Kidney (tissue), 14 donors: ENCODE data around the gene CALU. TPM values are rescaled to one million over a fixed set of nuclear protein-coding genes. Genes with fewer than 3 reads are reported as not detected.

Experiments used
- DNase-seq, 5 donors: peaks; one replicate each; pipeline ENCODE4 v3.0.0-alpha.2; 2013 to 2020
- FAIRE-seq: peaks from 2 replicates; lab custom pipeline; 2012; peaks lifted over from hg19 to GRCh38; lab: Jason Lieb, UNC
- H3K27ac ChIP-seq, 2 donors: one replicate each; pipeline ENCODE4 v1.7.0; 2013; ENCODE audit warnings: low read depth in 2 of 2, low read length in 2 of 2, inconsistent platforms in 1 of 2
- H3K27me3 ChIP-seq: one replicate; pipeline ENCODE4 v1.7.1; 2013; ENCODE audit warnings: low read length, inconsistent platforms; ENCODE audit not compliant: control insufficient read depth, insufficient read depth
- H3K36me3 ChIP-seq, 3 donors: one replicate each; pipeline versions ENCODE4 v1.7.0 to v1.7.1; 2013; ENCODE audit warnings: low read length in 3 of 3, control low read depth in 1 of 3, inconsistent platforms in 1 of 3; ENCODE audit not compliant: insufficient read depth in 3 of 3, control insufficient read depth in 2 of 3
- H3K4me1 ChIP-seq, 3 donors: one replicate each; pipeline versions ENCODE4 v1.7.0 to v1.7.1; 2013; ENCODE audit warnings: low read length in 3 of 3, inconsistent platforms in 1 of 3, low read depth in 1 of 3; ENCODE audit not compliant: control insufficient read depth in 2 of 3, insufficient read depth in 2 of 3
- H3K4me3 ChIP-seq, 3 donors: one replicate each; pipeline versions ENCODE4 v1.7.0 to v1.8.1; 2013; ENCODE audit warnings: low read length in 3 of 3, control low read depth in 1 of 3, inconsistent platforms in 1 of 3
- H3K9ac ChIP-seq, 3 donors: one replicate each; pipeline versions ENCODE4 v1.7.0 to v1.7.1; 2013; ENCODE audit warnings: low read length in 3 of 3, control low read depth in 1 of 3, inconsistent platforms in 1 of 3
- H3K9me3 ChIP-seq, 3 donors: one replicate each; pipeline versions ENCODE4 v1.7.0 to v1.7.1; 2013; ENCODE audit warnings: low read length in 3 of 3, control low read depth in 1 of 3, inconsistent platforms in 1 of 3; ENCODE audit not compliant: control insufficient read depth in 2 of 3, insufficient read depth in 1 of 3
- intact Hi-C: fragments of 100-400 bp; cut with DNase I; formaldehyde crosslinking; loops from one replicate; pipeline ENCODE4 v1.11.1; 2022
- polyA plus RNA-seq: library from polyadenylated mRNA; stranded (reverse); fragments of 350-450 nt; fragmentation: Illumina TruSeq; extraction: RNeasy Lipid Tissue Mini Kit (QIAGEN cat#74804); gene quantifications from one replicate; pipeline ENCODE4 v1.2.3, GENCODE V29; 2014; ENCODE audit warnings: low read depth, low replicate concordance; ENCODE audit not compliant: insufficient read depth
- total RNA-seq: library from RNA; stranded (reverse); fragmentation: NEBNext Ultra II Directional; extraction: Animal tissue kit (Norgen Biotek cat#: 25700); gene quantifications from one replicate; pipeline ENCODE4 v1.2.1, GENCODE V29; 2021
- TF ChIP-seq, protein P1 (sequence below): IDR thresholded peaks from 3 replicates; pipeline ENCODE4 v1.5.1; 2012; ENCODE audit warnings: mild to moderate bottlenecking, moderate library complexity, borderline replicate concordance; ENCODE audit not compliant: insufficient read depth; ENCODE audit errors: extremely low read depth
- donor health status: control.
- donor health status: control.
- donor health status: control.
- donor health status: control.
- donor health status: control.
- donor health status: DM: yes; HTN: yes; CAD: no.
- donor health status: Normal renal cell carcinoma (clear cell type).

CALU gene
- total and polyA plus RNA-seq, 2 donors from 2014 or later: 32.9 to 75.1 TPM

DNA sequence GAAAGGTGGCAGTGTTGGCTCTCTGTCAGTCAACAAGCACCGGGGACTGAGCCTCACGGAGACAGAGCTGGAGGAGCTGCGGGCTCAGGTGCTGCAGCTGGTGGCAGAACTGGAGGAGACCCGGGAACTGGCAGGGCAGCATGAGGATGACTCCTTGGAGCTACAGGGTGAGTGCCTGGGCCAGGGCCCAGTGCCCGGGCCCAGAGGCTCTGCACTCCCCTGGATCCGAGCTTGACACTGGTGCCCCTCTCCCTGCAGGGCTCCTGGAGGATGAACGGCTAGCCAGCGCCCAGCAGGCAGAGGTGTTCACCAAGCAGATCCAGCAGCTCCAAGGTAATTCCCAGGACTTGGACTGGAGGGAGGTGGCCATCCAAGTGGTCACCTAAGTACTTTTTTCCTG is 55.3 kb downstream of the CALU start:
- H3K27ac ChIP-seq: no peak overlapping the region
- TF ChIP-seq, protein P1, sequence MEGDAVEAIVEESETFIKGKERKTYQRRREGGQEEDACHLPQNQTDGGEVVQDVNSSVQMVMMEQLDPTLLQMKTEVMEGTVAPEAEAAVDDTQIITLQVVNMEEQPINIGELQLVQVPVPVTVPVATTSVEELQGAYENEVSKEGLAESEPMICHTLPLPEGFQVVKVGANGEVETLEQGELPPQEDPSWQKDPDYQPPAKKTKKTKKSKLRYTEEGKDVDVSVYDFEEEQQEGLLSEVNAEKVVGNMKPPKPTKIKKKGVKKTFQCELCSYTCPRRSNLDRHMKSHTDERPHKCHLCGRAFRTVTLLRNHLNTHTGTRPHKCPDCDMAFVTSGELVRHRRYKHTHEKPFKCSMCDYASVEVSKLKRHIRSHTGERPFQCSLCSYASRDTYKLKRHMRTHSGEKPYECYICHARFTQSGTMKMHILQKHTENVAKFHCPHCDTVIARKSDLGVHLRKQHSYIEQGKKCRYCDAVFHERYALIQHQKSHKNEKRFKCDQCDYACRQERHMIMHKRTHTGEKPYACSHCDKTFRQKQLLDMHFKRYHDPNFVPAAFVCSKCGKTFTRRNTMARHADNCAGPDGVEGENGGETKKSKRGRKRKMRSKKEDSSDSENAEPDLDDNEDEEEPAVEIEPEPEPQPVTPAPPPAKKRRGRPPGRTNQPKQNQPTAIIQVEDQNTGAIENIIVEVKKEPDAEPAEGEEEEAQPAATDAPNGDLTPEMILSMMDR: no peak
- DNase-seq (no peak), FAIRE-seq (no peak)
- no peaks in the 10 kb centered on the region for H3K27me3 ChIP-seq
- H3K9me3 ChIP-seq: no peaks in the 10 kb centered on the region
- H3K4me3 ChIP-seq: no peak overlapping the region
- peaks cover 0 to 8% (median 0%) of the 10 kb centered on the region in 3 donors for H3K4me1 ChIP-seq
- H3K36me3 ChIP-seq: no peaks in the 10 kb centered on the region
- no peak overlapping the region for H3K9ac ChIP-seq
- intact Hi-C loops: no loop called here

DNA sequence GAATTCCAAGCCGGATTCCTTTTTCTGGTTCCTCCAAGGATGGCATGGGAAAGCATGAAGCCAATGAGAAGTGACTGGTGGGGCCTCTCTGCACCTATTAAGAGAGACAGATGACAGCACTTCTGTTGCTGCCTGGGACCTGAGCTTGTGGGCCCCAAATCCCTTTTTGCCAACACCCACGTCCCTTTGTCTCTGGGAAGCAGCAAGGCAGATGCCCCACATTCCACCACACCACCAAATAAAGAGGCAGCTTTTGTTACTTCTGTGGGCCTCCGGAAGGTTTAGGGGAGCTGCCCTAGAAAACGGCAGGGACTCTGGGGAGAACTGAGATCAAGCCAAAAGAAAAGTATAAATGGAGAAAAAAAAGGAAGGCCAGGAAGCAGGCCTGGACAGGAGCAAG is 56.0 kb downstream of the CALU start:
- intact Hi-C loops: no loop called here
- Histone ChIP-seq H3K4me3 (no peak overlapping the region), H3K9me3 (no peaks in the 10 kb centered on the region), H3K27me3 (no peaks in the 10 kb centered on the region), H3K4me1 (peaks cover 0 to 8% (median 0%) of the 10 kb centered on the region in 3 donors), H3K27ac (no peak overlapping the region), H3K9ac (no peak overlapping the region), H3K36me3 (no peaks in the 10 kb centered on the region)
- no peak for DNase-seq
- TF ChIP-seq, protein P1: no peak
- FAIRE-seq: no peak

DNA sequence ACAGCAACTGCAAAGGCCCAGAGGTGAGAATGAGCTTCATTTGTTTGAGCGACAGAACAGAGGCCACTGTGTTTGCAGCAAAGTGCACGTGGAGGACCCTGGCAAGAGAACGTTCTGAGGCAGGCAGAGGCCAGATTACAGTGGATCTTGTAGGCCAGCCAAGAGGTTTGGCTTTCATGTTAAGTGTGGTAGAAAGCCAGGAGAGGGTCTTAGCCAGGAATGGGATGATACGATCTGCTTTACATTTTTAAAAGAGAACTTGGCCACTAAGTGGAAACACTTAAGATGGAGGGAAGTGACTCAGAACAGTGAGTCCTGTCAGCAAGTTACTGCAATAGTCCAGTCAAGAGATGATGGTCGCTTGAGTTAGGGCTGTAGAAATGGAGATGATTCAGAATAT is 57.2 kb downstream of the CALU start:
- DNase-seq (no peak), FAIRE-seq (no peak)
- H3K9me3 ChIP-seq: no peaks in the 10 kb centered on the region
- no peaks in the 10 kb centered on the region for H3K36me3 ChIP-seq
- no peak overlapping the region for H3K9ac ChIP-seq
- H3K27ac ChIP-seq: no peak overlapping the region
- H3K4me1 ChIP-seq: peaks cover 0 to 3% (median 0%) of the 10 kb centered on the region in 3 donors
- H3K4me3 ChIP-seq: no peak overlapping the region
- no peaks in the 10 kb centered on the region for H3K27me3 ChIP-seq
- intact Hi-C loops: no loop called here
- TF ChIP-seq, protein P1: no peak

DNA sequence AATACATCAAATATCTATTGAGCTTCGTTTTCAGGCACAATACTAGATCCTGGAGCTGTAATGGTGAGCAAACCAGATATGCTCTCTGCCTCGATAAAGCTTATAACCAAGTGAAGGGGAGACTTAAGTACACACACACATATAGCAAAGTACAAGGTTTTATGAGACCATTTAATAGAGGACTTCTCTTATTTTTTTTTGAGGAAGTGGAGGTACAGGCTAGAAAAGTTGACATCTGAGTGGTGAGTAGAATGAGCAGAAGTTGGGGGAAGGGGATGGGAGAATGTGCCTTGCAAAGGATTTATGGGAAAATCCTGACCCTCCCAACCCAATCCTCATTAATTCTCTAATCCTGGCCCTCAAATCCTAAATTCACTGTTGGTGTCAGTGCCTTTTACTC is 60.3 kb downstream of the CALU start:
- TF ChIP-seq, protein P1: no peak
- Histone ChIP-seq H3K9ac (no peak overlapping the region), H3K27me3 (no peaks in the 10 kb centered on the region), H3K4me3 (no peak overlapping the region), H3K4me1 (no peaks in the 10 kb centered on the region), H3K27ac (no peak overlapping the region), H3K9me3 (no peaks in the 10 kb centered on the region), H3K36me3 (no peaks in the 10 kb centered on the region)
- no peak for FAIRE-seq
- no peak for DNase-seq
- intact Hi-C loops: no loop called here
